Measurements from ENCODE around the gene SLC25A39.
"Not testable (repeated sequence)": the region's sequence is repeated elsewhere in the genome, so short reads cannot be mapped to it uniquely, and the experiment has no call there.

Gene SLC25A39

DNA sequence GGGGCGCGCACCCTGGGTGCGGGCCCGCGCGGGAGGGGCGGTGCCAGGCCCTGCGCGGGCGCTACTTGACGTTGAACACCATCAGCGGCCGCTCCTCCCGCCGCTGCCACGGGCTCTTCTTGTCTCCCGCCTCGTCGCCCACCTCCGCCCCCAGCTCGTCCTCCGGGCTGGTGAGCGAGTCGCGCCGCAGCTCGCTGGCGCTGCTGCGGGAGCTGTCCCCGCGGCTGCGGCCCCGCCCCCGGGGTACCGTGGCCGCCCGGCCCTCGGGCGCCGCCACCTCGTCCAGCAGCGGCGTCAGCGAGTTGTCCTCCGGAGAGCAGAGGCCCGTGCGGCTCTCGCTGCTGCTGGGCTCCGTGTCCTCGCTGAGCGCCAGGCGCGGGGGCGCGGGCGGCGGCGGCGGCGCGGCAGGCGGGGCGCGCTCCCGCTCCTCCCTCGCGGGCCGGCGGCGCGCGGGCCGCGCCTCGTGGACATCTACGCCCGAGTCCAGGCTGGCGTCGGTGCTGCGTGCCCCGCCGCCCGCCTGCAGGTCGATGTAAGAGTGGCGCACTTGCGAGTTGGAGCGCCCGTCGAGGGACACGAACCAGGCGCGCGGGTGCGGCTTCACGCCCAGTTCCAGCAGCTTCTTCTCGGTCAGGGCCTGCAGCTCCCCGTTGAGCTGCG, 29.2 kb upstream of the SLC25A39 start:
- FAIRE-seq: no peak

DNA sequence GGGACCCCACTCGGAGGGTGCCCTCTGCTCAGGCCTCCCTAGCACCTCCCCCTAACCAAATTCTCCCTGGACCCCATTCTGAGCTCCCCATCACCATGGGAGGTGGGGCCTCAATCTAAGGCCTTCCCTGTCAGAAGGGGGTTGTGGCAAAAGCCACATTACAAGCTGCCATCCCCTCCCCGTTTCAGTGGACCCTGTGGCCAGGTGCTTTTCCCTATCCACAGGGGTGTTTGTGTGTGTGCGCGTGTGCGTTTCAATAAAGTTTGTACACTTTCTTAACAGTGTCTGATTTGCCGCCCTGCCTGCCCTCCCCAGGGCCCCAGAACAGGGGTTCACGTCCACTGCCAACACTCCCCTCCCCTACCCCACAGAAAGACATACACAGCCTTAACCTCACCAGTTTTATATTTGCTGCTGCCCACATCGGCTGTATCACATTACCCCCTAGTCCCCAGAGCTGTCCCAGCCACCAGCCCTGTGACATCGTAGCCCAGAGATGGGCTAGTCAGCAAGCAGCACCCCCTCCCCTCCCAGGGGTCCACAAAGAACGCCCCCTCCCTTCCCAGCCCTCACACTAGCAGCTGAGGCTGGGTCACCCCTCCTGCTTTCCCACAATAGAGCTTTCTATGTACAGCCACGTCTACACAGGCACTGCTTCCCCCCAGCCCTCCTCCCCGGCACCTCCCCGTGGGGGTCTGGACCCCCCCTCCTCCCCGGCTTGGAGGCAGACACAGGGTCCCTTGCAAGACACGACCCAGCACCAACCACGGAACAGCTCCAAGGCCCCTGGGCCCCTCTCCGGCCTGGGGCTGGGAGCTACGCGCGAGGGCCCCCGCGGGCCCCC, 28.4 kb upstream of the SLC25A39 start:
- no peak for FAIRE-seq

DNA sequence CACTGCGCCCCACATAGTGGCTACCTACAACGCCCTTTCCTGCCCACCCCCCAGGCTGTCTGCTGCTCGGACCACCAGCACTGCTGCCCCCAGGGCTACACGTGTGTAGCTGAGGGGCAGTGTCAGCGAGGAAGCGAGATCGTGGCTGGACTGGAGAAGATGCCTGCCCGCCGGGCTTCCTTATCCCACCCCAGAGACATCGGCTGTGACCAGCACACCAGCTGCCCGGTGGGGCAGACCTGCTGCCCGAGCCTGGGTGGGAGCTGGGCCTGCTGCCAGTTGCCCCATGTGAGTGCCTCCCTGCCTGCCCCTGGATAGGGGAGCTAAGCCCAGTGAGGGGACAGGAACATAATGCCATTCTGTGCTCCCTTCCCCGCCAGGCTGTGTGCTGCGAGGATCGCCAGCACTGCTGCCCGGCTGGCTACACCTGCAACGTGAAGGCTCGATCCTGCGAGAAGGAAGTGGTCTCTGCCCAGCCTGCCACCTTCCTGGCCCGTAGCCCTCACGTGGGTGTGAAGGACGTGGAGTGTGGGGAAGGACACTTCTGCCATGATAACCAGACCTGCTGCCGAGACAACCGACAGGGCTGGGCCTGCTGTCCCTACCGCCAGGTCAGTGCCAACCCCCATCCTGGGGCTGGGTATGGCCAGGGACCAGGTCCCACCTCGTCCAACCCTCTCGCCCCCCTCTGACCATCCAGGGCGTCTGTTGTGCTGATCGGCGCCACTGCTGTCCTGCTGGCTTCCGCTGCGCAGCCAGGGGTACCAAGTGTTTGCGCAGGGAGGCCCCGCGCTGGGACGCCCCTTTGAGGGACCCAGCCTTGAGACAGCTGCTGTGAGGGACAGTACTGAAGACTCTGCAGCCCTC, 27.6 kb upstream of the SLC25A39 start:
- FAIRE-seq: no peak

DNA sequence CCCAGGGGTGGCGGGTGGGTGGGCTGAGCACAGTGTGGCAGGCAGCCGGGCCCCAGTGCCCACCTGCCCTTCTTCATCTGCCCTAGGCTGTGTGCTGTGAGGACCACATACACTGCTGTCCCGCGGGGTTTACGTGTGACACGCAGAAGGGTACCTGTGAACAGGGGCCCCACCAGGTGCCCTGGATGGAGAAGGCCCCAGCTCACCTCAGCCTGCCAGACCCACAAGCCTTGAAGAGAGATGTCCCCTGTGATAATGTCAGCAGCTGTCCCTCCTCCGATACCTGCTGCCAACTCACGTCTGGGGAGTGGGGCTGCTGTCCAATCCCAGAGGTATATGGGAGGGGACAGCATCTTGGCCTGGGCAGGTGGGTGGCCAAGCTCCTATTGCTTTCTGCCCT, 26.8 kb upstream of the SLC25A39 start:
- no peak for FAIRE-seq

DNA sequence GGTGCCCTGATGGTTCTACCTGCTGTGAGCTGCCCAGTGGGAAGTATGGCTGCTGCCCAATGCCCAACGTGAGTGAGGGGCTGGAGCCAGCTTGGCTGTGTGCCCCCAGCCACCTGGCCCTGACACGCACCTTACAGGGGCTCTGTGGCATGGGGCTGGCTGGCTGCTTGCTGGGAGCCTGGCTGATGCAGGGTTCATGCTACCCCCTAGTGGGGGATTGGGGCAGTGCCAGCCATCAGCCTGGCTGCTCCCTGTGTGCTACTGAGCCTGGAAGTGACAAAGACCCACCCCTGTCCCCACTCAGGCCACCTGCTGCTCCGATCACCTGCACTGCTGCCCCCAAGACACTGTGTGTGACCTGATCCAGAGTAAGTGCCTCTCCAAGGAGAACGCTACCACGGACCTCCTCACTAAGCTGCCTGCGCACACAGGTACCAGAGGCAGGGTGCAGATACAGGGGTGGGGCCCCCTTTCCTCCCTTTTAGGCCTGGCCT, 26.2 kb upstream of the SLC25A39 start:
- no peak for FAIRE-seq

DNA sequence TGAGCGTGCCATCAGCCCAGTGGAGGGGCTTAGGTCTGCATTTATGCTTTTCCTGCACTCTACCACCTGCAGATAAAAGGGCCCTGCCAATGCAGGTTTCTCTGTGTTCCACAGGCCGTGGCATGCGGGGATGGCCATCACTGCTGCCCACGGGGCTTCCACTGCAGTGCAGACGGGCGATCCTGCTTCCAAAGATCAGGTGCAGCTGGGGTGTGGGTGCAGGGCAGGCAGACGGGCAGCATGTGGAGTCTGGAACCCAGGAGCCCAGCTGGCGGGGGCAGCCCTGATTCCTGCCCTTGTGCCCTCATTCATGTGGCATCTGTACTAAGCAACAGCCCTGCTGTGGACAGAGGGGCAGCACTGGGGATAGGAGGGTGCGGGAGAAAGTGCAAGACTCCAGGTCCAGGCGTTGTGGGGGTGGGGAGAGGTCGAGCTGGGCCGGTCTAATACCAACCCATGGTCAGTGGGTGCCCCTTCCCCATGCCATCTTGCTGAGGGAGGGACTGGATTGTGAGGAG, 25.0 kb upstream of the SLC25A39 start:
- FAIRE-seq: no peak

DNA sequence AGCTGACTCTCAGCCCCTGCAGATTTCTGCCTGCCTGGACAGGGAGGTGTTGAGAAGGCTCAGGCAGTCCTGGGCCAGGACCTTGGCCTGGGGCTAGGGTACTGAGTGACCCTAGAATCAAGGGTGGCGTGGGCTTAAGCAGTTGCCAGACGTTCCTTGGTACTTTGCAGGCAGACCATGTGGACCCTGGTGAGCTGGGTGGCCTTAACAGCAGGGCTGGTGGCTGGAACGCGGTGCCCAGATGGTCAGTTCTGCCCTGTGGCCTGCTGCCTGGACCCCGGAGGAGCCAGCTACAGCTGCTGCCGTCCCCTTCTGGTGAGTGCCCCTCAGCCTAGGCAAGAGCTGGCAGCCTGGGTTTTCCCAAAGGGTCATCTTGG, 24.4 kb upstream of the SLC25A39 start:
- no peak for FAIRE-seq

DNA sequence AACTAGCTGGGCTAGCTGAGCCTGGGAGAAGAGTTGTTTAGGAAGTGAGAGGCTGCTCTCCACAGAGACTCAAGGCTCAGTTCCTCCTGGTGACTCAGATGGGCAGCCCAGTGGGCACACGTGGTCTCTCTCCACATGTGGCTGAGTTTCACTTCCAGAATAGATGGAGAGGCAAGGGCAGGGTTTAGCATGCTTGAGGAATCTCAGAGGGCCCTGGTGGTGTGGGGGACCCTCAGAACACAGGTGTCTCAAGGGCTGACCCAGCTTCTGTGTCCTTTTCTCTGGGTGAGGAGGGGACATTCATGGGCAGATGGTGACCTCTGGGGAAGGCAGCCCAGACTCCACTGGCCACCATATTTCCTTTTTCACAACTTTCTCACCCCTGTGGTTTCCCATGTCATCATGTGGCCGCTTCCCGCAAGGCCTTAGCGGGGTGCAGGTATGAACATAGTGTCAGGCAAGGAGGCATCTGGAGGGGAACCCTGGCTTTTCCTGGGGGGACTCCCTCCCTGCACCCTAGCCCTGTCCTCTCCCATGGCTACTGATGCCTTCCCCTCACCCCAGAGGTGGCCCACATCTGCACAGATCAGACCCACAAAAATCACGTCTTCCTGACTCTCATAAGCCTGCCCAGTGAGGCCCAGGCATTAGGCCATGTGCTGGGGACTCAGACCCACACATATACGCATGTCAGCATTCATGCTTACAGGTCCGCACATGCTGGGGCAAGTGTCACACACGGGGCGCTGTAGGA, 23.8 kb upstream of the SLC25A39 start:
- no peak for FAIRE-seq

DNA sequence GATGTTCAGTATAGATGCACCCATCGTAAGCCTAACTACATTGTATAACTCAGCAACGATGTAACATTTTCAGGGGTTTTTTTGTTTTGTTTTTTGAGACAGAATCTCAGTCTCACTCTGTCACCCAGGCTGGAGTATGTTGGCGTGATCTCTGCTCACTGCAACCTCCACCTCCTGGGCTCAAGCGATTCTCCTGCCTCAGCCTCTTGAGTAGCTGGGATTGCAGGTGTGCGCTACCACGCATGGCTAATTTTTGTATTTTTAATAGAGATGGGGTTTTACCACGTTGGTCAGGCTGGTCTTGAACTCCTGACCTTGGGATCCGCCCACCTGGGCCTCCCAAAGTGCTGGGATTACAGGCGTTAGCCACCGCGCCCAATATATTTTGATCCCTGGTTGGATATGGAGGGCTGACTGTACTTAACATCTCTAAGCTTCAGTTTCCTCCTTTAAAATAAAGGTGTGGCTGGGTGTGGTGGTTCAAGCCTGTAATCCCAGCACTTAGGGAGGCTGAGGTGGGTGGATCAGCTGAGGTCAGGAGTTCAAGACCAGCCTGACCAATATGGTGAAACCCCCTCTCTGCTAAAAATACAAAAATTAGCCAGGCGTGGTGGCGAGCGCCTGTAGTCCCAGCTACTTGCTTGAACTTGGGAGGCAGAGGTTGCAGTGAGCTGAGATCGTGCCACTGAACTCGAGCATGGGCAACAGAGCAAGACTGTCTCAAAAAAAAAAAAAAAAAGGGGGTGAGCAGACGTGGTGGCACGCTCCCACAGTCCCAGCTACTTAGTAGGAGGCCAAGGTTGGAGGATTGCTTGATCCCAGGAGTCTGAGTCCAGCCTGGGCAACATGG, 22.8 kb upstream of the SLC25A39 start:
- FAIRE-seq: not testable (repeated sequence)

DNA sequence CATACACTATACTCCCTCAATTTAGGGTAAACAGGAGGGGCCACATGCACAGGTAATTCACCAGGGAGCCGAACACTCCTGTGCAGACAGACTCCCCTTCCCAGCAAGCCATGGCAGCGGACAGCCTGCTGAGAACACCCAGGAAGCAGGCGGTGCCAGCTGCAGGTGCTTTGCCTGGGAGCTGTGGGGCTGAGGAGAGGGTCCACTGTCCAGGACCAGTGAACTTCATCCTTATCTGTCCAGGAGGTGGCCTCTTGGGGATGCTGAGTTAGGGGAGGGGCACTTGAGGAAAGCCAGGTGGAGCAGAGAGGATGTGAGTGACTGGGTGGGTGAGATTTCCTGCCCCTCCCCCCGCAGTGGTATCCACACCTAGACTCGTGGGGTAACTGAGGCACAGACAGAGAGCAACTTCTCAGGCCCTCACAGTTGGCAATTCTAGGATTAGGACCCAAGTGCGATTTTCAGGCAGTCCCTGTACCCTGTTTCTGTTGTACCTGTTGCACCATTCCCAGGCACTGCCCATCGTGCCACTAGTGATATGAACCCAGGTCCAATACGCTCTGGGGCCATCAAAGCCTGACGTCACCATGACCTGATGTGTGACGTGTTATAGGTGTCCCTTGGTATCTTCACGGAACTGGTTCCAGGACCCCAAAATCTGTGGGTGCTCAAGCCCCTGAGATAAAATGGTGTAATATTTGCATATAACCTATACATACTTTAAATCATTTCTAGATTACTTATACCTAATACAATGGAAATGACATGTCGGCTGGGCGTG, 21.6 kb upstream of the SLC25A39 start:
- no peak for FAIRE-seq

DNA sequence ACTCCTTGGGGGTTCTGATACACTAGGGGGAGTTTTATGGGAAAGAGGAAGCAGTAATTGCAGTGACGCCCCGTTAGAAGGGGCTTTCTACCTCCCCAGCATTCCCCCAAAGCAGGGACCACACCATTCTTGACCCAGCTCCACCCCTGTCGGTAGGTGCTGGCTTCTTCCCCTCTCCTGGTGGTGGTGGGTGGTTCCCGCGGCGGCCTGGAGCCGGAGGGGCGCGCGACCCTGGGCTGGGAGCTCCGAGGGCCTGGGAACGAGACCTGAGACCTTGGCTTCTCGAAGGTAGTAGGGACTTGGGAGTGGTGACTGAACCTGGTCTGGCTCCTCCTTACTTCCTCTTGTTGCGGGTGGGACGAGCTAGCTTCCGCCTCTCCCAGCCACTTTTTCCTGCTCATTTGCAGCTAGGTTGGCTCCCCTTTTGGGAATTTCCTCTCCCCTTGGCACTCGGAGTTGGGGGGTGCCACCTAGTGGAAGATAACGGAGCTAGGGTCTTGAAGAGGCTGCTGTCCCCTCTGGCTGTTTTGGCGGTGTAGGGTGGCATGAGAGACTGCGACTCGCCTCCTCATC, 20.9 kb upstream of the SLC25A39 start:
- peak; percentile 25 for FAIRE-seq

DNA sequence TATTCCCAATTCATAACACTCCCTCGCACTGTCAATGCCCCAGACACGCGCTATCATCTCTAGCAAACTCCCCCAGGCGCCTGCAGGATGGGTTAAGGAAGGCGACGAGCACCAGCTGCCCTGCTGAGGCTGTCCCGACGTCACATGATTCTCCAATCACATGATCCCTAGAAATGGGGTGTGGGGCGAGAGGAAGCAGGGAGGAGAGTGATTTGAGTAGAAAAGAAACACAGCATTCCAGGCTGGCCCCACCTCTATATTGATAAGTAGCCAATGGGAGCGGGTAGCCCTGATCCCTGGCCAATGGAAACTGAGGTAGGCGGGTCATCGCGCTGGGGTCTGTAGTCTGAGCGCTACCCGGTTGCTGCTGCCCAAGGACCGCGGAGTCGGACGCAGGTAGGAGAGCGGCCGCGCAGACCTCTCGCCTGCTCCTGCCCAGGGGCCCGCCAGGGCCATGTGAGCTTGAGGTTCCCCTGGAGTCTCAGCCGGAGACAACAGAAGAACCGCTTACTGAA, 20.4 kb upstream of the SLC25A39 start, which contains the start of gene GRN:
GRN (plus strand) TSS at position 364 of the 515 bp plus-strand sequence. CDS start 3,863 bp downstream, outside the sequence.
- peak; percentile 98 for FAIRE-seq

DNA sequence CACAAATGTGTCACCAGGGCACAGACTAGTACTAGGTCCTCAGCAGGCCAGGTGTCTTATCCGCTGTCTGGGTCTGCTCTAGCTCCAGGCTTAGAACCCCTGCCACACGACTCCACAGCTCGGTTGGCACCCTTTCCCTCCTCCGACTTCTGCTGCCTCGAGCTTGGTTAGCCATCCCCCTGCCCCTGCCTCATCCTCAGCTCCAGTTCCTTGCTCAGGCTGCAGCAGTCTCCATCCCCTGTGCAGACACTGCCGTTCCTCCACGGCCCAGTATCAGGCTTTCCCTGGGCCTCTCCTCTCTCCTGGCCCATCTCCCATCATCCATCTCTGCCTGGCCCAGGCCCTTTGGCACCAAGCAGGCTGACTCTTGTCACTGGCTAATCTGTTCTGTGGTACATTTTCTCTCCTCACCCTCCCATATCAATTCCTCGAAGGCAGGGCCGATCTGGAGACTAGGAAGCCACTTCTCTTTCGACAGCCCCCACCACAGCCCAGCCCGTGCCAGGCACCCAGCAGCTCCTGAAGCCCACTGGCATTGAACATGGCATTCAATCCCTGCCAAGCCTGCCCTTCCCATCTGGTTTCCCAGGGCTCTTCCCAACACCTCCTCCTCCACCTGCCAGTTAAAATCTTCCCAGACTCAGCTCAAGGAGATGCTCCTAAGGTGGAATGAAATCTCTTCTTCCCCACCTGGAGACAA, 19.0 kb upstream of the SLC25A39 start:
- no peak for FAIRE-seq

DNA sequence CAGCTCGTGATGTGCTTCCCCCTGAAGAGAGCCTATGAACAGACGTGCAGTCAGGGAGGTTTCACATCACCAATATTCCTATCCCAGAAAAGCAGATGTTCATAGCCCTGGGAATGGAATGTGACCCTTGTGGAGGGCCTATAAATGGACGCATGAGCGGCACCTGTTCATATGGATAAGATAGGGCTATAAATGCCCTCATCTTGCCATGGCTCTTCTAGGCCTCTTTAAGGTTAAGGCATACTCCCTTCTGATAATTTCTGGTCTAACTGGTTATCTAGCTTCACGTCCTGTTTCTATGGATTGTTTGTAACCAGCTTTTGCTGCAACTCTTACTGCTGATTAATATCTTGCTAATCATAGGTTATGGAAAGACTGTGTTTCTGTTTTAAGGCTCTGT, 15.9 kb upstream of the SLC25A39 start:
- FAIRE-seq: not testable (repeated sequence)

DNA sequence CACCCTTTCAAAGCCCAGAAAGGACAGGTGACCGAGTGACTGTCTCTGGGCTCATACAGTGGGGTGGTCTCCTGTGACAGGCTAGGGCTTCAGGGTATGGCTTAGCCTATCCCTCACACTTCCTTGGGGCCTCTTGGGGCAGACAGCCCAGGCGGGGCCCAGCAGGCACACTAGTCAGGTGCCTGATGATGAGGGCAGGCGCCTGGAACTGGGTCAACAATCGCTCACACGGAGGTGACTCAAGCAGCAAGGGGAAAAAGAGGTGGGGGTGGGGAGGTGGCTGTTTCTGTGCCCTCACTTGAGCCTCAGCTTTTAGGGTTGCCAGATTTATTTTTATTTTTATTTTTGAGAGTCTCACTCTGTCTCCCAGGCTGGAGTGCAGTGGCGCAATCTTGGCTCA, 14.1 kb upstream of the SLC25A39 start:
- no peak for FAIRE-seq

DNA sequence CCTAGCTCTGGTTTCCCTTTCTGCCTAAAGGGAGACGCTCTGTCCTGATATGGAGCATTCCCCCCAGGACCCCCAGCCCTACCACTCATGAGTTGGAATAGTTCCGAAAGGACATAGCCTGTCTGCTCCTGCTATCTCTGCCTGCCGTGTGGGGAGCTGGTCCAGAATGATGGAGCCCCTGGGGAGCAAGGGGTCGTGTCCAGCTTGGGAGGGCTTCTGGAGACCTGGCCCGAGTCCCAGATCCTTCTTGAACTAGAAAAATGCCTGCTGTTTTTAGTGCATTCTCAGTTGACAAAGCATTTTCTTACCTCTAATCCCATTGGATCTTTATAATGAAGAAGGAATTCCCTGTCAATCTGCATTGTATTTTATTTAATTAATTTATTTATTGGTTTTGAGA, 11.3 kb upstream of the SLC25A39 start:
- no peak for FAIRE-seq

DNA sequence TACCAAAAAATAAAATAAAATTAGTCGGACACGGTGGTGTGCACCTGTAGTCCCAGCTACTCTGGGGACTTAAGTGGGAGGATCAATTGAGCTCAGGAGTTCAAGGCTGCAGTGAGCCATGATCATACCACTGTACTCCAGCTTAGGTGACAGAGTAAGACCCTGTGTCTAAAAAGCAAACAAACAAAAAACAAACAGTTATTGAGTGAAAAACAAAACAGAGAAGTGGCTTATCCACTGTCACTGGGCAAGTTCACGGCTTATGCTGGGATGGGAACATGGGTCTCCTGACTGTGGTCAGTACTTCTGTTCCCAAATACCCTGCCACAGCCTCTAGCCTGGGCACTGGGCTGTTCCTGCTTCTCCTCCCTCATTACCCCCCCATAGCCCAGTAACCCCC, 10.9 kb upstream of the SLC25A39 start:
- FAIRE-seq: no peak

DNA sequence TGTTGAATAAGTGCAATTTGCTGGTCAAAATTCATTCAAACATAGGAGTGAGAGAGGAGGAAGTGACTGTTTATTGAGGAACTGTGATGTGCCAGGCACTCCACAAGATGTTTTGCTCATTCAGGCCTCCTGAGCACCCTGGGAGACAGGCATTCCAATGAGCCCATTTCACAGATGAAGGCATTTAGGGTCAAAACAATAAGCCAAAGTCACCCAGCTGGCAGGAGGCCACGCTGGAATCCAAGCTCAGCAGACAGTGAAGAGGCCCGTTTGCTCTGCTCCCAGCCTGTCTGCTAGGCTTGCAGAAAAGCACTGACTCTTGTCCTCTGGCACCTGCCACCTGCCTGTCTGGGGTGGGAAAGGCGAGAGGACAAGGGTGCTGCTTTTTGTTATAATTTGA, 10.1 kb upstream of the SLC25A39 start:
- FAIRE-seq: no peak

DNA sequence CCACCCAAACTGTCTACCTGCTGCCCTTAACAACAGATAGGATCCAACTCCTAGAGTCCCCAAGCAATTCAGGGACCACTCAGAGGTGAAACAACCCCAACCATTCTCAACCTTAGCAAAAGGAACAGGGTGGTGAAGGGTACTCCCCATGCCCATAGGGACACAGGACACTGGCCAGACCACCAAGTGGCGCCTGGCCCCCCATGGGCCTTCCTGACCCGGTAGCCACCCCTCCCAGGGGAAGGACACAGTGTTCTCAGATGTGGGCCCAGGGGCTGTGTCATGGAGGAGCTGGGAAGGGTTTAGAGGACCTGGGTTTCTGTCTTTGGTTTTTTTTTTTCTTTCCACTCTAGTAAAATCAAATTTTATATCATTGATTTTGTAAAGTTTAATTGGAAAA, 9.7 kb upstream of the SLC25A39 start:
- FAIRE-seq: no peak

Measured in G401.6 (cell line).